ENCODE results near the gene SSH3.

Gene SSH3

GRCh38 chr11:67268962-67269268, 34.4 kb upstream of the SSH3 start:
- DNase-seq: no peak

GRCh38 chr11:67269401-67270255, 33.7 kb upstream of the SSH3 start:
- DNase-seq: no peak

GRCh38 chr11:67270256-67271204, 32.8 kb upstream of the SSH3 start:
- no peak for DNase-seq

GRCh38 chr11:67271205-67271540, 32.2 kb upstream of the SSH3 start:
- DNase-seq: no peak

GRCh38 chr11:67271541-67272284, 31.6 kb upstream of the SSH3 start:
- no peak for DNase-seq

- no peak for DNase-seq
Observed at GRCh38 chr11:67272327-67273259, 30.7 kb upstream of the SSH3 start.

GRCh38 chr11:67273260-67273990, 29.9 kb upstream of the SSH3 start:
- DNase-seq: no peak

- DNase-seq: no peak
Observed at GRCh38 chr11:67274768-67275605, 28.3 kb upstream of the SSH3 start.

- no peak for DNase-seq
Observed at GRCh38 chr11:67275606-67276409, 27.5 kb upstream of the SSH3 start.

- DNase-seq: no peak
Observed at GRCh38 chr11:67276781-67277230, 26.5 kb upstream of the SSH3 start.

- DNase-seq: peak; percentile 28
Observed at GRCh38 chr11:67277231-67277961, 25.9 kb upstream of the SSH3 start.

GRCh38 chr11:67278135-67278938, 25.0 kb upstream of the SSH3 start:
- DNase-seq: no peak

- DNase-seq: no peak
Observed at GRCh38 chr11:67278939-67279588, 24.3 kb upstream of the SSH3 start.

GRCh38 chr11:67279589-67280340, 23.6 kb upstream of the SSH3 start:
- no peak for DNase-seq

- no peak for DNase-seq
Observed at GRCh38 chr11:67280341-67280787, 23.0 kb upstream of the SSH3 start.

- no peak for DNase-seq
Observed at GRCh38 chr11:67280788-67281551, 22.4 kb upstream of the SSH3 start.

All from NCI-H2081 treated with DMSO at 0.1 percent for 48 hours (cell line).